Cardiac muscle cell (in vitro differentiated cells and primary cell): Measurements from ENCODE around the gene PPM1K. TPM values are rescaled to one million over a fixed set of nuclear protein-coding genes. Genes with fewer than 3 reads are reported as not detected.
A peak's percentile ranks its signal among the peaks of the same experiment; 100 is the strongest.

Source experiments
- DNase-seq, 2 donors: peaks; one replicate each; pipeline versions ENCODE4 v3.0.0 to v3.0.0-alpha.2; 2010 to 2017; ENCODE audit warnings: low read depth in 1 of 2, low spot score in 1 of 2
- H3K27ac ChIP-seq: fragments of 200-600 bp; sonication (generic); 2 replicates; pipeline ENCODE4 v1.5.1; 2016
- H3K27me3 ChIP-seq: fragments of 200-600 bp; sonication (generic); 2 replicates; pipeline ENCODE4 v1.6.0; 2016; ENCODE audit warnings: control low read depth
- H3K36me3 ChIP-seq: fragments of 200-600 bp; sonication (generic); 2 replicates; pipeline ENCODE4 v1.5.1; 2016; ENCODE audit warnings: control low read depth
- H3K4me1 ChIP-seq: fragments of 200-600 bp; sonication (generic); 2 replicates; pipeline ENCODE4 v1.8.1; 2017; ENCODE audit warnings: low read depth, mild to moderate bottlenecking, mixed run types
- H3K4me3 ChIP-seq: fragments of 200-600 bp; sonication (generic); 2 replicates; pipeline ENCODE4 v1.5.1; 2016; ENCODE audit warnings: mild to moderate bottlenecking
- H3K9me3 ChIP-seq: fragments of 200-600 bp; sonication (generic); 2 replicates; pipeline ENCODE4 v1.5.1; 2017; ENCODE audit warnings: low read depth, mild to moderate bottlenecking, control low read depth
- CTCF ChIP-seq: IDR thresholded peaks from 2 replicates; pipeline ENCODE4 v1.5.1; 2012; ENCODE audit warnings: low read depth, mild to moderate bottlenecking, low read length
- polyA plus RNA-seq: library from polyadenylated mRNA; unstranded; fragments of >200 nt; fragmentation: Nextera tagmentation; extraction: Ambion mirVana; gene quantifications from 2 replicates; pipeline ENCODE4 v1.2.1, GENCODE V29; 2016
- total RNA-seq: library from RNA; depleted of rRNA; stranded (reverse); fragments of >200 nt; gene quantifications from 2 replicates; pipeline ENCODE4 v1.2.3, GENCODE V29; 2016

Gene PPM1K
- total and polyA plus RNA-seq, 2 experiments from 2014 or later: 54.8 to 58.8 TPM

- Histone ChIP-seq H3K36me3 (no peaks in the 10 kb centered on the region), H3K9me3 (no peaks in the 10 kb centered on the region), H3K4me1 (no peaks in the 10 kb centered on the region), H3K27me3 (no peaks in the 10 kb centered on the region), H3K27ac (no peak overlapping the region), H3K4me3 (no peak overlapping the region)
- DNase-seq: no peak
- TF ChIP-seq CTCF: no peak
Measured at GRCh38 chr4:88242144-88242543, 42.2 kb downstream of the PPM1K start.

GRCh38 chr4:88240297-88240714, 44.1 kb downstream of the PPM1K start:
- Histone ChIP-seq H3K27ac (no peak overlapping the region), H3K4me3 (no peak overlapping the region), H3K27me3 (no peaks in the 10 kb centered on the region), H3K4me1 (no peaks in the 10 kb centered on the region), H3K36me3 (no peaks in the 10 kb centered on the region), H3K9me3 (no peaks in the 10 kb centered on the region)
- DNase-seq: peak in 1 of 2 donors; percentile 15
- no peak for TF ChIP-seq CTCF

- Histone ChIP-seq H3K9me3 (no peaks in the 10 kb centered on the region), H3K4me1 (no peaks in the 10 kb centered on the region), H3K36me3 (no peaks in the 10 kb centered on the region), H3K4me3 (no peak overlapping the region), H3K27me3 (no peaks in the 10 kb centered on the region), H3K27ac (no peak overlapping the region)
- peak in 1 of 2 donors; percentile 57 for DNase-seq
- no peak for TF ChIP-seq CTCF
Measured at GRCh38 chr4:88230969-88231771, 53.2 kb downstream of the PPM1K start.

- no peaks in the 10 kb centered on the region for H3K27me3 ChIP-seq
- H3K4me3 ChIP-seq: no peak overlapping the region
- H3K4me1 ChIP-seq: no peaks in the 10 kb centered on the region
- DNase-seq: no peak
- no peak for TF ChIP-seq CTCF
- no peak overlapping the region for H3K27ac ChIP-seq
- no peaks in the 10 kb centered on the region for H3K9me3 ChIP-seq
- H3K36me3 ChIP-seq: no peaks in the 10 kb centered on the region
Measured at GRCh38 chr4:88230461-88230891, 53.9 kb downstream of the PPM1K start.

GRCh38 chr4:88227734-88228133, 56.6 kb downstream of the PPM1K start:
- Histone ChIP-seq H3K27ac (no peak overlapping the region), H3K4me1 (peaks cover 3% of the 10 kb centered on the region), H3K9me3 (no peaks in the 10 kb centered on the region), H3K27me3 (no peaks in the 10 kb centered on the region), H3K4me3 (no peak overlapping the region), H3K36me3 (no peaks in the 10 kb centered on the region)
- no peak for TF ChIP-seq CTCF
- DNase-seq: no peak
